HG03575 (cell line): Measurements from ENCODE around the gene GPATCH3.
"Not testable (repeated sequence)": the region's sequence is repeated elsewhere in the genome, so short reads cannot be mapped to it uniquely, and the experiment has no call there.

Experiments used
- ATAC-seq: cut with Tn5 transposase; IDR thresholded peaks from one replicate; pipeline ENCODE4 v1.9.1; 2021; ENCODE audit not compliant: unreplicated experiment, insufficient number of reproducible peaks, low FRiP score; ENCODE audit errors: extremely low read depth

The GPATCH3 gene

DNA sequence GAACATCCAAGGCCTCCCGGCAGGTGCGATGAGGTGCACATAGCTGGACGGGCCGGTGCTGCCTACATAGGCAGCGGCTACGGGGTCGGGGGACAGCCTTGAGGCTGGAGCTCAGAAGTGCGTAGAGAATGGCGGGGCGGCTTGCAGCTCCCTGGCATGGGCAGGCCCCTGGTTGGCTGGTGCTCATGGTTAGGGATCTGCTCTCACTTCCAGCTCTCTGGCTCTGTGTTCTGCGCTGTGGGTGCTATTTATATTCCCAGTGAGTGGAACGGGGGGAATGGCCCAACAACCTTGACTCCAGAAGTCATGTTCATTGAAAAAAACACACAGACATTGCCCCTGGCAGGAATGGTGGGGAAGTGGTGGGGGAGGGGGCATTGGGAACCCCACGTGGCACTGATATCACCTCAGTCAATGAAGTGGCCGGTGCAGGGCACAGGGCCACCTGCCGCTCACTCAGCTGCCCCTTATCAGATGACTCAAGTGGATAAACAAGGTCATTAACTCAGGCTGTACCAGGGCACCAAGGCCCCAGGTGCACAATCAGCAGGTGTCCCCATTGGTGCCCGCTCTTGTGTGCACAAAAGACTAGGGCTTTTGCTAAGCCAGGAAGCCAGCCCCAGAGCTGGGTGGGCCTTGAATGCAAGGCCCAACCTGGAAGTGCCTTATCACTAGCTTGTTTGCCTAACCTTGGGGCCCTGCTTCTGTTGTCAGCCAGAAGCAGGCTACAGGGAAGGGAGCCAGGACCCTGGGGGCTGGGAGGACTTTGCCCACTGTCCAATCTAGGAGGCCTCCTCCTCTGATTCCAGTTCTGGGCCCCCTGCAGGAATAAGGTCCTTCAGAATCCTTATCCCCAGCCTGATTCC, 13.7 kb upstream of the GPATCH3 start, which contains the start of gene NR0B2:
TSS of gene NR0B2 (minus strand) at position 222 of the 866 bp plus-strand sequence. CDS start at position 187, 35 bp downstream.
- no peak for ATAC-seq

DNA sequence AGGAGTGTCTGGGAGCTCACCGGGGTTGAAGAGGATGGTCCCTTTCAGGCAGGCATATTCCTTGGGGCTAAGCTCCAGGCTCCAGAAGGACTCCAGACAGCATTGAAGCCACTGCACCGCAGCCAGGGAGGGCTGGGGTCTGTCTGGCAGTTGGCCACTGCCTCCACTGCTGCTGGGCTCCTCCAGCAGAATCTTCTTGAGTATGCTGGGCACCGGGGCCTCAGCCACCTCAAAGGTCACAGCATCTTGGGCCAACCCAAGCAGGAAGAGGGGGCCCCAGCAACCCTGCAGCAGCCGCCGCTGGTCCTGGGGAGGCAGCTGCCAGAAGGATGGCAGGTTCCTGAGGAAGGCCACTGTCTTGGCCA, 13.1 kb upstream of the GPATCH3 start:
- no peak for ATAC-seq

DNA sequence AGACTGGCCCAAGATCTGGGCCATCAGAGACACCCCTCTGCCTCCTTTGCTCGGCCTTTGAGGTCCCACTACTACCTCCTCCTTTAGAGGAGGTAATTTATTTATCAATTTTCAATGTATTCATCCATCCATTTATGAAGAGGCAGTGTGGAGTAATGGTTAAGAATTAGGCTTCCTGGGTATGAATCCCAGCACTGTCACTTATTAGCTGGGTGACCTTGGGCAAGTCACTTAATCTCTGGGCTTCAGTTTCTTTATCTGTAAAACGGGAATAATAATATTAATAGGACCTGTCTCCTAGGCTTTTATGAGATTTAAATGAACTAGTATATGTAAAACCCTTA, 11.9 kb upstream of the GPATCH3 start:
- no peak for ATAC-seq

DNA sequence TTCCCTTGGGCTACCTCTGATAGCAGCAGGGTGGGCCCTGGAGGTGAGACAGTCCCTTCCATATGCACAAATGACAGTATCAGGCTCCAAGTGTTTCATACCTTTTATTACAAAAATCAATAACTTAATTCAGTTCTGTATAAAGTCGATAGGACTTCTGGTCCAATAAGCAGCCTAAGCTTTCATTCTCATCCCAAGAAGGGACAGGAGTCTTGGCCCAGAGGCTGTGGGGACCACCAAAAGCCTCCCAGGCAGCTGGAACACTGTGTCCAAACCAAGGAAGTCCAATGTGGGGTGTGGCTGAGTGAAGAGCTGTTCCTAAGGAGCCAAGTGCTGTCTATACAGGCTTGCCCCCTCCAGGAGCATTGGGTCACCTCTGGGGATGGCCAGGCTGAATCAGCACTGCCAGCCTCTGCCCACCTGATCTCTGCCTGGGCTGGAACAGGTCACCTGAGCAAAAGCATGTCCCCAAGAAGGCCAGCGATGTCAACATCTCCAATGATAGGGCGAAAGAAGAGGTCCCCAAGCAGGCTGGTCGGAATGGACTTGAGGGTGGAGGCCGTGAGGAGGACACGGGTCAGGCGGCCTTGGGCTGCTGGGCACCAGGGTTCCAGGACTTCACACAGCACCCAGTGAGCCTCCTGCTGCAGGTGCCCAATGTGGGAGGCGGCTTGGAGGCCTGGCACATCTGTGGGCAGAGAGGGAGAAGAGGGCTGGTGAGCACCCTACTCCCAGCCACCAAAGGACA, 11.3 kb upstream of the GPATCH3 start:
- no peak for ATAC-seq

DNA sequence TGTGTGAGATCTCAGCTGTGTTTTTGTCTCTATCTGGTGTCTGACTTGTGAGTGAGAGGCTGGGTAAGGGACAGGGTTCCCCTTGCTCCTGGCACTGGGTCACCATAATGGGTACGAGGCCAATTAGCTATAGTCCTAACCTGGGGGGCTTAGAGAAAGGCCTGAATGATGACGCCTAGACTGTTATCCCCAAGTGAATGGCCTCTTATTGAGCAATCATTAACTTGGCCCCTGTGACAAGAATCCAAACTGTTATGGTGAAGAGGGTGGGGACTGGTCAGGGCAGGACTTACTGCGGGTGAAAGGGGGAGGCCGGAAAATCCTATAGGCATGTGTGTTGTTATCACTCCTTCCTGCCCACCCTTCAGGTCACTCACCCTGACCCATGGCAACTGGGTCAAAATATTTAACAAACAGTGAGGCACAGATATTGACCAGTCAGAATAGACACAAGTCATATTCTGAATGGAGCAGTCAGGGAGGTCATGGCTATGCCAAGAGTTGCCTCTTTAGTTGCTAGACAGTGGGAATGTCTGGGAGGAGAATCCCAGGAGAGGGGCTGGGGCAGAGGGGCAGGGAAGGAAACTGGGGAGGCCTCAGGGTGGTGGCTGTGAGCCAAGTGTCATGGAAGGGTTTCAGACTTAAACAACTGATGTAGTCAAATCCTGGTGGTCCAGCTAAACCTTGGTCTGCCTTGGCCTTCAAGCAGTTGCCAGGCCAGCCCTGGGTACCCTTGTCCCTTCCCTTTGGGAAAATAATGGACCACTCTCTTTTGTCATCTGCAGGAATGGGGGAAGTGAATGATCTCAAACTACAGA, 10.3 kb upstream of the GPATCH3 start:
- no peak for ATAC-seq

DNA sequence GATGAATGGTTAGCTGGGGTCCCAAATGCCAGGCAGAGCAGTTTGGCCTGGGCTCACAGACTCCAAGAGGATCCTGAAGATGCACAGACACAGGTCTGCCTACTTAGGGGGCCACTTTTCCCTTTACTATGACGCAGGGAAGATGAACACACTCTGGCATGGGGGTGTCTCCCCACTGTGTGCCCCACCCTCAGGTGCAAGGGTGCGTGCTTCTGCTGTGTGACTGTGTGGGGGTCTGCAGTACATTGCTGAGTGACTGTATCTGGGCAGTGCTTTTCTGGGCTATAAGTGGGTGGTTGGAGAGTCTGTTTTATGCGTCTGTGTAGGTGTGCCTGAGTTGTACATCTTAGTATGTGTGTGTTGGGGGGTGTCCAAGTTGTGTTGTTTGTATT, 9.7 kb upstream of the GPATCH3 start:
- ATAC-seq: no peak

- ATAC-seq: no peak
These were observed 7.0 kb upstream of the GPATCH3 start for GRCh38 chr1:26907071-26907917.

DNA sequence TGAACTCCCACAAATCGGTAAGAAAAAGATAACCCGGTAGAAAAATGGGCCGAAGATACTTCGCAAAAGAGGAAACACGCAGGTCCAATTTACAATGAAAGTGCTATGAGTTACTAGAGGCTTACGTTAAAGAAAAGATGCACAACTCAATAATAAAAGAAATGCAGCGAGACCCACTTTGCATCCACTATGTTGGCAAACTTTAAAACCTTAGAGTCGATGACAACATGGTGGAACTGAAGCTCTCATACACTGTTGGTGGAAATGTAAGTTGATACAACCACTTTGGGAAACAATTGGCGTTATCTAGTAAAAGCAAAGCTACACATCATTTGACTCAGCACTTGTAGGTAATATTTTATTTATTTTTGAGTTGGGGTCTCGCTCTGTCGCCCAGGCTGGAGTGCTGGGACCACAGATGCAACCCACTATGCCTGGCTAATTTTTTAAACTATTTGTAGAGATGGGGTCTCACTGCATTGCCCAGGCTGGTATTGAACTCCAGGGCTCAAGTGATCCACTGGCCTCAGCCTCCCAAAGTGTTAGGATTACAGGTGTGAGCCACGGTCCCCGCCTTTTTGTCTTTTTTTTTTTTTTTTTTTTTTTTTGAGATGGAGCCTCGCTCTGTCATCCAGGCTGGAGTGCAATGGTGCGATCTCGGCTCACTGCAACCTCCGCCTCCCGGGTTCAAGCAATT, 696 bp upstream of the GPATCH3 start:
- no peak for ATAC-seq

- no peak for ATAC-seq
These were observed 2.9 kb downstream of the GPATCH3 start for GRCh38 chr1:26897351-26897750.

- ATAC-seq: no peak
These were observed 6.0 kb downstream of the GPATCH3 start for GRCh38 chr1:26894263-26894662.

- ATAC-seq: no peak
These were observed 9.8 kb downstream of the GPATCH3 start for GRCh38 chr1:26890467-26890796.

- ATAC-seq: no peak
These were observed 10.5 kb downstream of the GPATCH3 start, which contains the start of gene GPN2 for GRCh38 chr1:26889551-26890466. TSS of gene GPN2 (minus strand) at chr1:26890283. CDS start at chr1:26890096, 187 bp downstream.

DNA sequence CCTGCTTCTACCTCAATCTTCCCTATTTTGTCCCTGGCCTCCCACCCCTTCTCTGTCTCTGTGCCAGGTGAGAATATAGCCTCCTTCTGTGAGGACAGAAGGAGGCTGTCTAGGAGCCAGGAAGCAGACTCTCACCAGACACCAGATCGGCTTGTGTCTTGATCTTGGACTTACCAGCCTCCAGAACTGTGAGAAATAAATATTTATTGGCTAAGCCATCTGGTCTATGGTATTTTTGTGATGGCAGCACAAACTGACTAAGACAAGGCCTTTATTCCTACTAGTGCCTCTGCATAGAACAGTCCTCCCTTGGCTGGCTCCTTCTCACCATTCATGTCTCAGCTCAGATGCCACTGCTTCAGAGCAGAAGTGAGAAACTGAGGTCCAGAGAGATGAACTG, 12.0 kb downstream of the GPATCH3 start:
- no peak for ATAC-seq

- ATAC-seq: no peak
These were observed 13.1 kb downstream of the GPATCH3 start for GRCh38 chr1:26887125-26887524.

DNA sequence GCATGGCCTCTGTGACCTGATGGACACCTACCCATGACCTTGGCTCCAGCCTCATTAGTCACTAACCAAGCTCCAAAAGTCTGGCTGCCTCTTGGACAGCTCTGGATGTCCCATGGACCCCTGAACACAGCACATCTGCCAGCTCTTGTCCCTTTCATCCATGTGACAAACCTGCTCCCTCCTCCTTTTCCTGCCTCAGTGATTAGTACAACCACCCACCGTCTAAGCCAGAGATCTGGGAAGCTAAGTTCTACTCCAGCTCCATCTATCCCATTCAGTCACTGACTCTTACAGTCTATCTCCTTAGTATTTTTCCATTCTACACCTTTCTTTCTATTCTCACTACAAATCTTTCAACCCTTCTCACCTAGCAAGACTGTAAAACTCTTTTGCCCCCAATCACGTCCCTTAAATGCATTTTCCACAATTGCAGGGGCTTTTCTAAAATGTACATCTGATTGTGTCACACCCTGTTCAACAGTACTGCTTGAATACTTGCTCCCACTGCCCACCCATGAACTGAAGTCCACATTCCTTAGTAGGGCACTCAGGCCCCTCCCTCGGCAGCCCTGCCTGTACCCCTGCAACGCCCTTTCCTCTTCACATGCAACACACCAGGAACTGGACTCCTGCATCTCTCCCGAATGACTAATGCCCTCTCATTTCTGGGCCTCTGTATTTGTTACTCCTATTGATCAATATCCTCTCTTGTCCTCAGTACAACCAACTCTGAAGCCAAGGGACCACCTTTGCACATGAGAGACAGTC, 17.4 kb downstream of the GPATCH3 start:
- no peak for ATAC-seq

DNA sequence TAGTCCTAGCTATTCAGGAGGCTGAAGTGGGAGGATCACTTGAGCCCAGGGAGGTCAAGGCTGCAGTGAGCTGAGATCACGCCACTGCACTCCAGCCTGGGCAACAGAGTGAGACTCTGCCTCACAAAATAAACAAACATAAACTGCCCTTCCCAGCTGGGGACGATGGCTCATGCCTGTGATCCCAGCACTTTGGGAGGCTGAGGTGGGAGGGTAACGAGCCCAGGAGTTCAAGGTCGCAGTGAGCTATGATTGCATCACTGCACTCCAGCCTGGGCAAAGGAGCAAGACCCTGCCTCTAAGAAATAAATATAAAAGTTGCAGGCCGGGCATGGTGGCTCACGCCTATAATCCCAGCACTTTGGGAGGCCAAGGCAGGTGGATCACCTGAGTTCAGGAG, 18.7 kb downstream of the GPATCH3 start:
- ATAC-seq: not testable (repeated sequence)

DNA sequence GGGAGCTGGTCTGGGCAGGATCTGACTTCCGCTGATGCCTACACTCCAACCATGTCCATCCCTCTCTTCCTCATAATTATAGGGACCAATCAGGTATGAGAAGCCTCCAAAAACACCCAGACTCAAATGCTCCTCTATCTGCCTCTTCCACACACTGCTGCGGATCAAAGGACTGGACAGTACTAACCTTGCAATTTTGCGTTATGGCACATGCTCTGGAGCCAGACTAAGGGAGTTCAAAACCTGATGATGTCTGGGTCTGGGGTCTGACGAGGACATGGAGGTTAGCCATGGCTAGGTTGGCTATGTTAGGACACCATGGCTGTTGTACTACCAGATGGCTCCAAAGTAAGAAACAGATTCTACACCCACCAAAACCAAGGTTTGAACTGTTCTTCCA, 20.5 kb downstream of the GPATCH3 start:
- ATAC-seq: no peak
